ENCODE data around the gene SPPL2A. TPM values are rescaled to one million over a fixed set of nuclear protein-coding genes. Genes with fewer than 3 reads are reported as not detected.

Gene SPPL2A
- total and polyA plus RNA-seq, 10 donors, result 18.0 to 425 (median 113) TPM

GRCh38 chr15:50735156-50735555, 30.4 kb downstream of the SPPL2A start:
- Histone ChIP-seq H3K27me3 (replicated peaks in 1 of 7) (no peaks in the 10 kb centered on the region), H3K9me3 (no peaks in the 10 kb centered on the region), H3K27ac (no peak overlapping the region), H3K4me3 (no peak overlapping the region), H3K4me1 (no peaks in the 10 kb centered on the region), H3K36me3 (peaks cover 7 to 100% (median 82%) of the 10 kb centered on the region in 6 donors)
- intact Hi-C loops (cut with DNase I; ENCODE audit: low total_unique reads), result no loop called here
- WGBS, 5 donors, result 82 to 96% (median 86%) methylated on average over 4 of the region's 4 CpGs
- DNase-seq, result no peak
- TF ChIP-seq POLR2AphosphoS5 (IDR thresholded peaks at IDR 0.05) (no peak), CTCF (IDR thresholded peaks at IDR 0.05 in 8 of 11, conservative IDR thresholded peaks at IDR 0.05 in 3 of 11) (no peak), POLR2A (IDR thresholded peaks at IDR 0.05) (no peak)

- H3K36me3 ChIP-seq, result peaks cover 0 to 100% (median 70%) of the 10 kb centered on the region in 6 donors
- intact Hi-C loops (cut with DNase I; ENCODE audit: low total_unique reads), result no loop called here
- no peaks in the 10 kb centered on the region for H3K9me3 ChIP-seq
- TF ChIP-seq CTCF (IDR thresholded peaks at IDR 0.05 in 8 of 11, conservative IDR thresholded peaks at IDR 0.05 in 3 of 11) (no peak), POLR2A (IDR thresholded peaks at IDR 0.05) (no peak), POLR2AphosphoS5 (IDR thresholded peaks at IDR 0.05) (no peak)
- no peaks in the 10 kb centered on the region for H3K27me3 ChIP-seq (replicated peaks in 1 of 7)
- no peaks in the 10 kb centered on the region for H3K4me1 ChIP-seq
- no peak overlapping the region for H3K4me3 ChIP-seq
- no peak overlapping the region for H3K27ac ChIP-seq
- DNase-seq, result no peak
- WGBS, 5 donors, result 93 to 100% (median 97%) methylated on average over 1 of the region's 1 CpG
These were observed 39.2 kb downstream of the SPPL2A start for GRCh38 chr15:50726315-50726714.

- Histone ChIP-seq H3K4me3 (no peak overlapping the region), H3K4me1 (no peaks in the 10 kb centered on the region), H3K9me3 (no peaks in the 10 kb centered on the region), H3K27me3 (replicated peaks in 1 of 7) (no peaks in the 10 kb centered on the region), H3K27ac (no peak overlapping the region), H3K36me3 (peaks cover 0 to 99% (median 59%) of the 10 kb centered on the region in 6 donors)
- DNase-seq, result no peak
- intact Hi-C loops (cut with DNase I; ENCODE audit: low total_unique reads), result no loop called here
- no peak for TF ChIP-seq CTCF (IDR thresholded peaks at IDR 0.05 in 8 of 11, conservative IDR thresholded peaks at IDR 0.05 in 3 of 11)
- no peak for TF ChIP-seq POLR2AphosphoS5 (IDR thresholded peaks at IDR 0.05)
- no peak for TF ChIP-seq POLR2A (IDR thresholded peaks at IDR 0.05)
- WGBS, 5 donors, result 77 to 100% (median 93%) methylated on average over 1 of the region's 1 CpG
These were observed 46.8 kb downstream of the SPPL2A start for GRCh38 chr15:50718700-50719125.

- H3K9me3 ChIP-seq, result no peaks in the 10 kb centered on the region
- intact Hi-C loops (cut with DNase I; ENCODE audit: low total_unique reads), result no loop called here
- H3K4me1 ChIP-seq, result no peaks in the 10 kb centered on the region
- no peaks in the 10 kb centered on the region for H3K27me3 ChIP-seq (replicated peaks in 1 of 7)
- no peak overlapping the region for H3K27ac ChIP-seq
- H3K36me3 ChIP-seq, result peaks cover 0 to 97% (median 36%) of the 10 kb centered on the region in 6 donors
- DNase-seq, result no peak
- 96 to 99% (median 97%) methylated on average over 3 of the region's 3 CpGs for WGBS, 5 donors
- no peak for TF ChIP-seq POLR2A (IDR thresholded peaks at IDR 0.05)
- no peak for TF ChIP-seq CTCF (IDR thresholded peaks at IDR 0.05 in 8 of 11, conservative IDR thresholded peaks at IDR 0.05 in 3 of 11)
- TF ChIP-seq POLR2AphosphoS5 (IDR thresholded peaks at IDR 0.05), result no peak
- no peak overlapping the region for H3K4me3 ChIP-seq
These were observed 53.5 kb downstream of the SPPL2A start for GRCh38 chr15:50712018-50712417.

Measured in spleen (tissue), 11 donors.